Activated CD8-positive, alpha-beta T cell treated with anti-CD3 and anti-CD28 coated beads for 36 hours (primary cell): Measurements from ENCODE around the gene B3GALT6. TPM values are rescaled to one million over a fixed set of nuclear protein-coding genes. Genes with fewer than 3 reads are reported as not detected.
A peak's percentile ranks its signal among the peaks of the same experiment; 100 is the strongest.

Experiments used
- ATAC-seq: fragments of 200-7000 bp; cut with Tn5 transposase; one replicate; pipeline ENCODE4 v1.10.0; 2021; ENCODE audit warnings: mild to moderate bottlenecking, moderate library complexity
- CTCF ChIA-PET: fragments of 350-600 bp; sonication (Branson Sonifier 250); formaldehyde crosslinking; loops from one replicate; lab custom pipeline; 2021; ENCODE audit warnings: antibody characterized with exemption; lab: Charles Lee
- POLR2A ChIA-PET: fragments of 350-600 bp; sonication (Branson Sonifier 250); formaldehyde crosslinking; loops from one replicate; lab custom pipeline; 2021; ENCODE audit warnings: antibody characterized with exemption; lab: Charles Lee
- DNase-seq: peaks from one replicate; pipeline ENCODE4 v3.0.0-alpha.2; 2020
- H3K27ac Mint-ChIP-seq: one replicate; pipeline ENCODE4 v1.8.0; 2021; ENCODE audit warnings: mild to moderate bottlenecking, mixed read lengths
- H3K27me3 Mint-ChIP-seq: one replicate; pipeline ENCODE4 v1.8.0; 2021; ENCODE audit warnings: mixed read lengths
- H3K36me3 Mint-ChIP-seq: one replicate; pipeline ENCODE4 v1.8.0; 2021; ENCODE audit warnings: low read depth, mixed read lengths
- H3K4me1 Mint-ChIP-seq: one replicate; pipeline ENCODE4 v1.8.0; 2021; ENCODE audit warnings: low read depth, mixed read lengths
- H3K4me3 Mint-ChIP-seq: one replicate; pipeline ENCODE4 v1.8.0; 2021; ENCODE audit warnings: mild to moderate bottlenecking, moderate library complexity, mixed read lengths
- H3K9me3 Mint-ChIP-seq: one replicate; pipeline ENCODE4 v1.8.0; 2021; ENCODE audit warnings: mixed read lengths
- intact Hi-C: fragments of 100-400 bp; cut with micrococcal nuclease; formaldehyde crosslinking; loops from one replicate; pipeline ENCODE4 v1.10.0; 2022
- total RNA-seq, 2 experiments: library from RNA; stranded (reverse); gene quantifications; one replicate each; pipeline ENCODE4 v1.2.3, GENCODE V29; 2021
- TF ChIP-seq, protein P1 (sequence below): fragments of 200-600 bp; IDR thresholded peaks from one replicate; pipeline ENCODE4 v1.8.0; 2022; ENCODE audit warnings: antibody characterized with exemption, mild to moderate bottlenecking

The B3GALT6 gene
- total RNA-seq, 2 experiments from 2014 or later = 13.1 to 14.3 TPM

DNA sequence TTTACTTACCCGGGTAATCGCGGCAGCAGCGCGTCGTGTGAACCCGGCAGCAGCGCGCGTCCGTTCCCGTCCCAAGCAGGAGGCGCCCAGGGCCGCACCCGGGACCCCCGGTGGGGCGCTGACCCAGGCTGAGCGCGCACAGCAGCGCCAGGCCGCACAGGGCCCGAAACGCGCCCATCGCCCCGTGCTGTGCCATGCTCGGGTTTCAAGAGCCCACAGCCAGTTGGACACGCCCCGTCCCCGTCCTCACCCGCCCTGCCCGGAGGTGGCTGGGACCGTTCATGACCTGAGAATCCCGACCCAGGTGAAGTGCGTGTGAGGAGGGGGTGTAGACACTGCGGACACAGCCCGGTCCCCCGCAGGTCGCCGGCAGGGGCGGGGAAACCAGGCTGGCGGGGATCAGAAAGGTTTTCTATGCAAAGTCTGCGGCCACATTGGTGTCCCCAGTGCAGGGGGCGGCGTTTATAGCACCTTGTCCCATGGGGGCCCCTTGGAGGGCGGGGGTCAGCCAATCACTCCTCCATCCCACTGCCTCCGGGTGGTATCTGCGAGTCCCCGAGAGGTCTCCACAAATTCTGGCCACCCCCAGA is 25.6 kb upstream of the B3GALT6 start, which contains the start of gene TNFRSF18:
Gene TNFRSF18, minus strand, starts transcription at position 217 of the 590 bp plus-strand sequence. Its CDS starts 21 bp downstream, at position 196.
- CTCF ChIA-PET = interaction anchor here (1.4 to 3.7 kb wide), 2 partner anchors 44 to 84 kb away, joined by 3 to 20 read pairs; no protein-coding TSS in a partner anchor
- ATAC-seq (peak; percentile 11), DNase-seq (peak; percentile 70)
- no peaks in the 10 kb centered on the region for H3K9me3 Mint-ChIP-seq
- peaks cover 31% of the 10 kb centered on the region for H3K4me1 Mint-ChIP-seq
- peaks cover 14% of the 10 kb centered on the region for H3K36me3 Mint-ChIP-seq
- H3K4me3 Mint-ChIP-seq = peak within 1 kb of the TSS; percentile 79
- intact Hi-C loops = loop anchor here (10.0 kb wide), 1 partner anchor 62 kb away; no protein-coding TSS in a partner anchor
- no peaks in the 10 kb centered on the region for H3K27me3 Mint-ChIP-seq
- H3K27ac Mint-ChIP-seq = peak within 1 kb of the TSS; percentile 98
- TF ChIP-seq, protein P1, sequence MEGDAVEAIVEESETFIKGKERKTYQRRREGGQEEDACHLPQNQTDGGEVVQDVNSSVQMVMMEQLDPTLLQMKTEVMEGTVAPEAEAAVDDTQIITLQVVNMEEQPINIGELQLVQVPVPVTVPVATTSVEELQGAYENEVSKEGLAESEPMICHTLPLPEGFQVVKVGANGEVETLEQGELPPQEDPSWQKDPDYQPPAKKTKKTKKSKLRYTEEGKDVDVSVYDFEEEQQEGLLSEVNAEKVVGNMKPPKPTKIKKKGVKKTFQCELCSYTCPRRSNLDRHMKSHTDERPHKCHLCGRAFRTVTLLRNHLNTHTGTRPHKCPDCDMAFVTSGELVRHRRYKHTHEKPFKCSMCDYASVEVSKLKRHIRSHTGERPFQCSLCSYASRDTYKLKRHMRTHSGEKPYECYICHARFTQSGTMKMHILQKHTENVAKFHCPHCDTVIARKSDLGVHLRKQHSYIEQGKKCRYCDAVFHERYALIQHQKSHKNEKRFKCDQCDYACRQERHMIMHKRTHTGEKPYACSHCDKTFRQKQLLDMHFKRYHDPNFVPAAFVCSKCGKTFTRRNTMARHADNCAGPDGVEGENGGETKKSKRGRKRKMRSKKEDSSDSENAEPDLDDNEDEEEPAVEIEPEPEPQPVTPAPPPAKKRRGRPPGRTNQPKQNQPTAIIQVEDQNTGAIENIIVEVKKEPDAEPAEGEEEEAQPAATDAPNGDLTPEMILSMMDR = no peak
- POLR2A ChIA-PET = interaction anchor here (0.5 to 3.7 kb wide), 7 partner anchors 9 to 90 kb away, joined by 3 to 18 read pairs (median 3); partner anchors contain the start of gene TNFRSF4

DNA sequence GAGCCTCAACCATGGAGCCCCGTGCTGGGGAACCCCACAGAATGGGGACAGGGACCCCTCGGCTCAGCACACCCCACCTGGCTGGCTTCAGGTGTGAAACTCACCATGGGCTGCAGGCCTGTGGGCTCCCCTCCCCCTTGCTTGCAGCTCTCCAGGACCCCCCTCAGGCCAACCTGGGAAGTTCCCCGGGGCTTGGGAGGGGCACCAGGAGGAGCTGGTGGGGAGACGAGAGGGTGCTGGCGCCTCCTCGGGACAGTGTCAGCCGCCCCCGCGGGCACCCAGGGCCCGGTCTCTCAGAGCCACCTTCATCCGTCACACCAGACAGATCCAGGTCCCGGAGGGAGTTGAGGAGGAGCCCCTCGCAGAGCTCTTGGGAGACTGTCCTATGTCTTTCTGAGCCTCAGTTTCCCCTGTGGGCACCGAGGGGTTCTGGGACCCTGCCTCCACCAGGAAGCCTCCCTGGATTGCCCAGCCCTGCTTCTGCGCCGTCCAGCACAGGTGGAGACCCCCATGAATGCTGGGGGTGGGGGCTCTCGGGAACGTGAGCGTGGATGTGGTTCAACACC is 25.0 kb upstream of the B3GALT6 start:
- Mint-ChIP-seq H3K36me3 (peaks cover 16% of the 10 kb centered on the region), H3K4me1 (peaks cover 31% of the 10 kb centered on the region), H3K27ac (peak overlapping the region; percentile 98), H3K9me3 (no peaks in the 10 kb centered on the region), H3K4me3 (peak overlapping the region; percentile 79), H3K27me3 (no peaks in the 10 kb centered on the region)
- TF ChIP-seq, protein P1 = no peak
- ATAC-seq = no peak
- ChIA-PET POLR2A (interaction anchor here (0.7 to 3.7 kb wide), 8 partner anchors 8 to 48 kb away, joined by 3 to 18 read pairs (median 3); partner anchors contain the start of gene TNFRSF4), CTCF (interaction anchor here (1.2 to 3.7 kb wide), 3 partner anchors 13 to 143 kb away, joined by 3 to 20 read pairs (median 4); no protein-coding TSS in a partner anchor)
- intact Hi-C loops = loop anchor here (10.0 kb wide), 1 partner anchor 62 kb away; no protein-coding TSS in a partner anchor
- DNase-seq = peak; percentile 50

- intact Hi-C loops = loop anchor here (10.0 kb wide), 1 partner anchor 63 kb away; no protein-coding TSS in a partner anchor
- peaks cover 18% of the 10 kb centered on the region for H3K36me3 Mint-ChIP-seq
Measured at GRCh38 chr1:1207571-1207892, 24.5 kb upstream of the B3GALT6 start.

DNA sequence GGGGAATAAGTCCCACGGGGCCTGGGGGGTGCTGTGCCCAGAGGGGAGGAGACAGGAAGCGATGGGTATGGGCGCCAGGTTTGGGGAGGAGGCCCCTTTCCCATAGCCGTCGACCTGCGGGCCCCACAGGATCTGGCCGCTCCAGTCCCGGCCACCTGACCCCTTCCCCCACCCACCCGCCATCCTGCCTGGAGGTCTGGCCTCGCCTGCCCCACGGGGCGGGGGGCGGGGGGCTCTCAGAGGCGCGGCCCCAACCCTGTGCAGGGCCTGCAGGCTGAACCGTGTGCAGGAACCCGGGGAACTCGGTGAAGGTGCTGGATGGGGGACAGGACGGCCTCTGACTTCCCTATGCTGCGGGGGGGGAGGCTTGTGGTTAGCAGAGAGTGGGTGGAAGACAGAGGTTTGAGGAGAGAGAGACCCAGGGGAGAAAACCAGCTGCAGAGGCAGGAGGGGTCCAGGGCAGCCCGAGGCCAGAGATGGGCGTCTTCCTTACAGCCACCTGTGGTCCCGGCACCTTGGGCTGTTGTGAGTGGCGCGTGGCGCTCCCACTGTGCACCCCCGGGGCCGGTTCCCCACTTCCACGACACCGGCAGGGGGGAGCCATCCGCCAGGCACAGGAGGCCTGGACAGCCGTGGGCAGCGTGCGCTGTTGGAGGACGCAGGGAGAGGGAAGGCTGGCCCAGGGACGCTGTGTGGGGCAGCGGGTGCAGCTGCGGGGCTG is 23.2 kb upstream of the B3GALT6 start:
- CTCF ChIA-PET = interaction anchor here (1.3 to 3.7 kb wide), 4 partner anchors 11 to 87 kb away, joined by 3 to 20 read pairs (median 5); no protein-coding TSS in a partner anchor
- TF ChIP-seq, protein P1 = no peak
- no peaks in the 10 kb centered on the region for H3K9me3 Mint-ChIP-seq
- H3K4me1 Mint-ChIP-seq = peaks cover 31% of the 10 kb centered on the region
- H3K4me3 Mint-ChIP-seq = peak overlapping the region; percentile 79
- peak; percentile 86 for DNase-seq
- peak overlapping the region; percentile 98 for H3K27ac Mint-ChIP-seq
- H3K36me3 Mint-ChIP-seq = peaks cover 18% of the 10 kb centered on the region
- POLR2A ChIA-PET = interaction anchor here (0.7 to 1.7 kb wide), 5 partner anchors 15 to 176 kb away, joined by 3 to 4 read pairs (median 4); no protein-coding TSS in a partner anchor
- no peaks in the 10 kb centered on the region for H3K27me3 Mint-ChIP-seq
- intact Hi-C loops = loop anchor here (10.0 kb wide), 1 partner anchor 64 kb away; no protein-coding TSS in a partner anchor
- peak; percentile 17 for ATAC-seq

More at GRCh38 chr1:1207571-1207892, 24.5 kb upstream of the B3GALT6 start:
- peak overlapping the region; percentile 79 for H3K4me3 Mint-ChIP-seq
- ChIA-PET CTCF (interaction anchor here (1.2 to 3.7 kb wide), 3 partner anchors 14 to 143 kb away, joined by 3 to 20 read pairs (median 4); no protein-coding TSS in a partner anchor), POLR2A (interaction anchor here (0.7 to 3.7 kb wide), 9 partner anchors 8 to 51 kb away, joined by 3 to 18 read pairs (median 3); partner anchors contain the start of gene TNFRSF4)
- no peaks in the 10 kb centered on the region for H3K27me3 Mint-ChIP-seq
- no peak for ATAC-seq
- H3K9me3 Mint-ChIP-seq = no peaks in the 10 kb centered on the region
- H3K27ac Mint-ChIP-seq = peak overlapping the region; percentile 98
- DNase-seq = no peak
- peaks cover 31% of the 10 kb centered on the region for H3K4me1 Mint-ChIP-seq
- TF ChIP-seq, protein P1 = no peak
